Bronchial epithelial cell (primary cell): ENCODE results near the gene KLK7. TPM values are rescaled to one million over a fixed set of nuclear protein-coding genes. Genes with fewer than 3 reads are reported as not detected.

Experiments
- DNase-seq: peaks from one replicate; pipeline ENCODE4 v3.0.0-alpha.2; 2010; ENCODE audit warnings: low read depth
- FAIRE-seq: peaks from 2 replicates; lab custom pipeline; 2011; peaks lifted over from hg19 to GRCh38; lab: Jason Lieb, UNC
- H3K27me3 ChIP-seq: 2 replicates; pipeline ENCODE4 v1.5.1; 2011; ENCODE audit warnings: low read length; ENCODE audit not compliant: control insufficient read depth, insufficient read depth
- H3K36me3 ChIP-seq: 2 replicates; pipeline ENCODE4 v1.5.1; 2011; ENCODE audit warnings: low read length; ENCODE audit not compliant: control insufficient read depth, insufficient read depth
- H3K4me3 ChIP-seq: 2 replicates; pipeline ENCODE4 v1.5.1; 2011; ENCODE audit warnings: mild to moderate bottlenecking, low read depth, low read length, control low read depth
- CTCF ChIP-seq: IDR thresholded peaks from 2 replicates; pipeline ENCODE4 v1.5.1; 2011; ENCODE audit warnings: mild to moderate bottlenecking, moderate library complexity, low read length, control low read depth, inconsistent platforms; ENCODE audit not compliant: insufficient read depth, severe bottlenecking
- total RNA-seq: library from RNA; depleted of rRNA; stranded (reverse); fragments of >200 nt; gene quantifications from 2 replicates; pipeline ENCODE4 v1.2.1, GENCODE V29; 2014

KLK7 gene
- total RNA-seq, 1 donor from 2014 or later, result 3.9 TPM

DNA sequence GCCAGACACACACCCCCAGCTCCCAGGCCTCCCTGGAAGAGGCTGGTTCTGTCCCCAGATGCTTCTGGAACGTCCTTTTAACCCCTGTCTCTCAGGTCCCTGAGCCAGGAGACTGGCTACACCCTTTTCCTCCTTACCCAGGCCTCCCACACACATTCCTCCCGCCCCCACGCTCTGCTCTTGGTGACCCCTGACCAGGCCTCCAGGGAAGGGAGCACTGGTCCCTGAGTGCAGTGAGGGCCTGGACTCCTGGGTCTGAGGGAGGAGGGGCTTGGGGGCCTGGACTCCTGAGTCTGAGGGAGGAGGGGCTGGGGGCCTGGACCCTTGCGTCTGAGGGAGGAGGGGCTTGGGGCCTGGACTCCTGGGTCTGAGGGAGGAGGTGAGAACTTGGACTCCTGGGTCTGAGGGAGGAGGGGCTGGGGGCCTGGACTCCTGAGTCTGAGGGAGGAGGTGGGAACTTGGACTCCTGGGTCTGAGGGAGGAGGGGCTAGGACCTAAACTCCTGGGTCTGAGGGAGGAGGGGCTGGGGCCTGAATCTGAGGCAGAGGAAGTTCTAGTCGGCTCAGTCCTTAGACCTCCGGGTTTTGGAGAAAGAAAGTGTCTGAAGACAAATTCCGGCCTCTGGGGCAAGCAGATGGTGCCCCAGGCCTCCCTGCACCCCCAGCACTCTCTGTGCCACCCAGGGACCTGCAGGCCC, 14.9 kb downstream of the KLK7 start:
- H3K27me3 ChIP-seq, result no peaks in the 10 kb centered on the region
- no peak for TF ChIP-seq CTCF
- H3K4me3 ChIP-seq, result no peak overlapping the region
- DNase-seq (no peak), FAIRE-seq (no peak)
- H3K36me3 ChIP-seq, result no peaks in the 10 kb centered on the region

DNA sequence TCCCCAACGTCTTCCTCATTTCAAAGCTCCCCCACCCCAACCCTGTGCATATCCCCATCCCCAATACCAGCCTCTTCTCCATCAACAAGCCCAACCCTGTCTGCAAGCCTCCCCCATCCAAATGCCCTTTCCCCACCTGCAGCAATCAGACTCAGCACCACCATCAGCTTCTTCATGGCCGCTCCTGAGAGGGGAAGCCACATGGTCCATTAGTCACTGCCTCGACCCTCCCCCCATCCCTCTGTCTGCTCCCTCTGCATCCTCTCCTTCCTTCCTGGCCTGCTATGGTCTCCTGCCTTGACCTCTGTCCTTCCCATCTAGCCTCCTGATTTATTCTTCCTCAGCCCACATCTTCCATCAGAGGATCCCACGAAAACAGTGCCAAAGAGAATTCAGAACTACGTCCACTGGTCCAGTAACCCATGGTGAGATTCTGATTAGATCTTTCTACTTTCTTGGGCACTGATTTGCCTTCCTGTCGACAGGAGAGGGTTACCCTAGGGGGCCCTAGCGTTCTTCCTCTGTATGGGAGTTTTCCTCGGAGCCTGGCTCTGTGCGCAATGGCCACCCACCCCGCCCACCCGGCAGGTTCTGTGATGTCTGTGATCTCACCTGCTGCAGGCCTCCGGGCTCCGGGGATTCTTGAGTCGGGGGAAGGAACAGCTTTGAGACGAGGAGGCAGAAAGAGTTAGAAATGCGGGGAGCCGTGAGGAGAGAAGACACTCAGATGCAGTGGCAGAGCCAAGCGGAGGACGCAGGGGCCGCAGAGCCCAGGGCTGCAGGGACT, 15.6 kb downstream of the KLK7 start:
- TF ChIP-seq CTCF, result no peak
- no peaks in the 10 kb centered on the region for H3K36me3 ChIP-seq
- no peak overlapping the region for H3K4me3 ChIP-seq
- no peak for DNase-seq
- no peaks in the 10 kb centered on the region for H3K27me3 ChIP-seq
- FAIRE-seq, result no peak

DNA sequence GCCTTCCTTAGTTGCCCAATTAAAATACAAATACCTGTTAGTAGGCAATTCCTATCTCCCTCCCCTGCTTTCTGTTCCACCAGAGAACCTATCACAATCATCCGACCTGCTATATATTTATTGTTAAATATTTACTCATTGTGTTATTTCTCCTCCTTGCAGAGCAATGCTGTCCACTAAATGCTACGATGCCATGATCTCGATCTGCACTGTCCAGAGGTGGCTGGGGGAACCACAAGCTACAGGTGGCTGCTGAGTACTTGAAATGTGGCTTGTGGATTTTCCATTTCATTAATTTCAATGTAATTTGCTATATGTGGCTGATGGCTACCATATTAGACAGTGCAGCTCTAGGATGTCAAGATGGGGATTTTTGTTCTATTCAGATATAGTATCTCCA, 19.5 kb downstream of the KLK7 start:
- Histone ChIP-seq H3K4me3 (no peak overlapping the region), H3K36me3 (no peaks in the 10 kb centered on the region), H3K27me3 (peaks cover 2% of the 10 kb centered on the region)
- no peak for FAIRE-seq
- no peak for TF ChIP-seq CTCF
- DNase-seq, result no peak

DNA sequence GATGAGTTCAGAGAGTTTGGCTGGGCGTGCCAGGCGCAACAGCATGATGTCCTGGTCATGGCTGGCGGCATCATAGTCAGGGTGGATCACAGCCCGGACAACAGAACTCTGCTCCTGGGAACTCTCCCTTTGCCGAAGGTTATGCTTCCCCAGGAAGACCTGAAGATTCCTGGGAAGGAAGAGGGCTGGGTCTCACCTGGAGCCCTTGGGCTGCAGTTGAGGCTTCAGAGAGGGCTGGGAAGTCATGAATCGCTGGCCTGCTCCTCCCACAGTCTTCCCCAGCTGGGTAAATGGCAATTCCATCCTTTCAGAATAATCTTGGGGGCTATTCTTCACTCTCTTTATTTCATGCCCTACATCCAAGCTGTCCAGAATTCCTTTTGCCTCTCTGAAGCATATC, 20.3 kb downstream of the KLK7 start:
- FAIRE-seq, result no peak
- no peak for DNase-seq
- TF ChIP-seq CTCF, result no peak

GRCh38 chr19:50962245-50962644, 21.5 kb downstream of the KLK7 start:
- Histone ChIP-seq H3K27me3 (peaks cover 2% of the 10 kb centered on the region), H3K4me3 (no peak overlapping the region), H3K36me3 (no peaks in the 10 kb centered on the region)
- TF ChIP-seq CTCF, result no peak
- FAIRE-seq, result peak; percentile 36
- DNase-seq, result no peak

More for the DNA sequence above, 20.3 kb downstream of the KLK7 start:
- H3K4me3 ChIP-seq, result no peak overlapping the region
- no peaks in the 10 kb centered on the region for H3K36me3 ChIP-seq
- peaks cover 2% of the 10 kb centered on the region for H3K27me3 ChIP-seq
